LNCAP (cell line): ENCODE data around the gene CLNS1A.

Experiments
- CTCF ChIP-seq: fragments of 450-650 bp; IDR thresholded peaks from 2 replicates; pipeline ENCODE4 v1.5.1; 2017; ENCODE audit warnings: mild to moderate bottlenecking

CLNS1A gene

GRCh38 chr11:77661670-77662069, 24.1 kb upstream of the CLNS1A start:
- TF ChIP-seq CTCF = no peak

GRCh38 chr11:77660947-77661346, 23.4 kb upstream of the CLNS1A start:
- TF ChIP-seq CTCF = no peak

- no peak for TF ChIP-seq CTCF
These were observed 20.8 kb upstream of the CLNS1A start for GRCh38 chr11:77658213-77659013.

GRCh38 chr11:77656362-77656761, 18.8 kb upstream of the CLNS1A start:
- TF ChIP-seq CTCF = no peak

- no peak for TF ChIP-seq CTCF
These were observed 17.3 kb upstream of the CLNS1A start for GRCh38 chr11:77654770-77655434.

GRCh38 chr11:77650123-77650522, 12.5 kb upstream of the CLNS1A start:
- no peak for TF ChIP-seq CTCF

GRCh38 chr11:77647654-77648305, 10.2 kb upstream of the CLNS1A start:
- no peak for TF ChIP-seq CTCF
